Measurements from ENCODE around the gene RABGAP1L. TPM values are rescaled to one million over a fixed set of nuclear protein-coding genes. Genes with fewer than 3 reads are reported as not detected.

The RABGAP1L gene
- polyA plus RNA-seq, 3 donors = 35.2 to 75.3 (median 63.3) TPM

DNA sequence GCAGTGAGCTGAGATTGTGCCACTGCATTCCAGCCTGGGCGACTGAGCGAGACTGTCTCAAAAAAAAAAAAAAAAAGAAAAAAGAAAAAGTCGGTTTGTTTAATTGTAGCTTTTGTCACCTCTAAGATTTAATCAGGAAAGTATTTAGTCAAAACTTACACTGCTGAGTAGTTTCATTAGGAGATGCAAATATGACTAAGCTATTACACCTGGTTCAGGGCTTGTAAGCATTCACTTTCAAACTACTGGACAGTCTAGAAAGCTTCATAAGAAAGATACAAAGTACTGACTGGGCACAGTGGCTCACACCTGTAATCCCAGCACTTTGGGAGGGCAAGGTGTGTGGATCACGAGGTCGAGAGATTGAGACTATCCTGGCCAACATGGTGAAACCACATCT, 764.5 kb downstream of the RABGAP1L start:
- Histone ChIP-seq H3K4me2 (replicated peaks; ENCODE audit: extremely low read depth, low read length, poor library complexity, severe bottlenecking) (no peak overlapping the region), H3K36me3 (replicated peaks in 1 of 2; ENCODE audit: control insufficient read depth in 1 of 2, insufficient read depth in 2 of 2, low read length in 2 of 2) (no peaks in the 10 kb centered on the region), H3K4me1 (ENCODE audit: control insufficient read depth in 1 of 2, insufficient read depth in 2 of 2, low read length in 2 of 2) (no peaks in the 10 kb centered on the region), H3K27ac (ENCODE audit: low read depth in 1 of 2, low read length in 2 of 2) (no peak overlapping the region), H2AFZ (ENCODE audit: insufficient read depth, low read depth, low read length, poor library complexity, severe bottlenecking) (no peak overlapping the region), H3K4me3 (replicated peaks in 1 of 3; ENCODE audit: low read depth in 2 of 3, low read length in 3 of 3) (no peak overlapping the region), H4K20me1 (ENCODE audit: insufficient read depth, low read length) (no peaks in the 10 kb centered on the region), H3K27me3 (ENCODE audit: control insufficient read depth in 2 of 2, insufficient read depth in 2 of 2, low read length in 2 of 2) (no peaks in the 10 kb centered on the region), H3K9ac (ENCODE audit: insufficient read depth, low read length, poor library complexity, severe bottlenecking) (no peak overlapping the region), H3K79me2 (ENCODE audit: insufficient read depth, low read length) (no peaks in the 10 kb centered on the region), H3K9me3 (replicated peaks in 1 of 2; ENCODE audit: control insufficient read depth in 1 of 2, insufficient read depth in 1 of 2, low read length in 2 of 2) (no peaks in the 10 kb centered on the region)
- TF ChIP-seq CTCF (IDR thresholded peaks at IDR 0.05) = no peak
- intact Hi-C loops (cut with micrococcal nuclease) = loop anchor here in 1 of 2 donors (10.0 kb wide), 1 partner anchor 51 kb away; no protein-coding TSS in a partner anchor
- no CpG with 5 or more reads among the region's 5 CpGs for WGBS (ENCODE audit: insufficient coverage)
- H3K27ac Mint-ChIP-seq = no peak overlapping the region
- peaks cover 0 to 2% (median 2%) of the 10 kb centered on the region in 3 donors for H3K27me3 Mint-ChIP-seq (ENCODE audit: low read depth in 3 of 3)
- H3K36me3 Mint-ChIP-seq = peaks cover 3 to 4% of the 10 kb centered on the region in 2 donors
- peaks cover 1% of the 10 kb centered on the region for H3K4me1 Mint-ChIP-seq
- DNase-seq = no peak
- H3K9me3 Mint-ChIP-seq = peaks cover 2 to 5% (median 4%) of the 10 kb centered on the region in 7 donors
- no peak overlapping the region for H3K4me3 Mint-ChIP-seq

DNA sequence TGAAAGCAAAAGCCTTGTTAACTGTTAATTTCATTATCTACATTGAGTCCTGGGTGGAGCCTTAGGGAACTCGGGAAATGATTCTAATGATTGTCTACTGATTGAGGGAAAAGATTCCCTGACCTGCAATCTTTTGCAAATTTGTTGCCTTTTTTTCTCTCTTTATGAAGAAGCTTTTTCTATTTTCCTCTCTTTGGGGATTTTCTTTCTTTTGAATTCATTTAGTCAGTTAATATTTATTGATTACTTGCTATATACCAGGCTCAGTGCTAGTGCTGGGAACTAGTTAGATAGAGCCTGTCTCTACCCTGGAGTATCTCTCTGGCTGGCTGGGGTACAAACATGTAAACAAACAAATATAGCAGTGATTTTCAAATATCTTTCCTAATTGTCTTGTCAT, 769.2 kb downstream of the RABGAP1L start:
- Histone ChIP-seq H3K79me2 (ENCODE audit: insufficient read depth, low read length) (no peaks in the 10 kb centered on the region), H3K27ac (ENCODE audit: low read depth in 1 of 2, low read length in 2 of 2) (no peak overlapping the region), H3K27me3 (ENCODE audit: control insufficient read depth in 2 of 2, insufficient read depth in 2 of 2, low read length in 2 of 2) (no peaks in the 10 kb centered on the region), H3K9ac (ENCODE audit: insufficient read depth, low read length, poor library complexity, severe bottlenecking) (no peak overlapping the region), H3K9me3 (replicated peaks in 1 of 2; ENCODE audit: control insufficient read depth in 1 of 2, insufficient read depth in 1 of 2, low read length in 2 of 2) (no peaks in the 10 kb centered on the region), H3K36me3 (replicated peaks in 1 of 2; ENCODE audit: control insufficient read depth in 1 of 2, insufficient read depth in 2 of 2, low read length in 2 of 2) (no peaks in the 10 kb centered on the region), H2AFZ (ENCODE audit: insufficient read depth, low read depth, low read length, poor library complexity, severe bottlenecking) (no peak overlapping the region), H3K4me3 (replicated peaks in 1 of 3; ENCODE audit: low read depth in 2 of 3, low read length in 3 of 3) (no peak overlapping the region), H4K20me1 (ENCODE audit: insufficient read depth, low read length) (no peaks in the 10 kb centered on the region), H3K4me1 (ENCODE audit: control insufficient read depth in 1 of 2, insufficient read depth in 2 of 2, low read length in 2 of 2) (no peaks in the 10 kb centered on the region), H3K4me2 (replicated peaks; ENCODE audit: extremely low read depth, low read length, poor library complexity, severe bottlenecking) (no peak overlapping the region)
- Mint-ChIP-seq H3K27ac (peak overlapping the region in 2 of 7 donors; percentile 5 to 46), H3K9me3 (peaks cover 0 to 5% (median 0%) of the 10 kb centered on the region in 7 donors), H3K27me3 (ENCODE audit: low read depth in 3 of 3) (peaks cover 0 to 2% (median 2%) of the 10 kb centered on the region in 3 donors), H3K36me3 (peaks cover 2 to 5% of the 10 kb centered on the region in 2 donors), H3K4me1 (peaks cover 1% of the 10 kb centered on the region), H3K4me3 (no peak overlapping the region)
- intact Hi-C loops (cut with micrococcal nuclease) = loop anchor here in 1 of 2 donors (10.0 kb wide), 1 partner anchor 46 kb away; no protein-coding TSS in a partner anchor
- TF ChIP-seq CTCF (IDR thresholded peaks at IDR 0.05) = no peak
- no CpG with 5 or more reads among the region's 1 CpG for WGBS (ENCODE audit: insufficient coverage)
- no peak for DNase-seq

Measured in CD14-positive monocyte (primary cell).